ENCODE data around the gene PLCB3.

GRCh38 chr11:64268025-64268892, 16.9 kb downstream of the PLCB3 start:
- TF ChIP-seq CTCF (IDR thresholded peaks at IDR 0.05) = peak in 2 of 6 experiments; percentile 18 to 26
- TF ChIP-seq POLR2A (IDR thresholded peaks at IDR 0.05) = peak in 1 of 2 donors; percentile 35

All from Peyer's patch (tissue), 4 donors.